BLaER1 (cell line): ENCODE results near the gene S100A8.

Experiments
- H3K27ac ChIP-seq: shearing (Covaris generic); formaldehyde crosslinking; 2 replicates; pipeline ENCODE4 v1.8.1; 2022
- H3K27me3 ChIP-seq: shearing (Covaris generic); formaldehyde crosslinking; 2 replicates; pipeline ENCODE4 v1.8.1; 2022
- H3K36me3 ChIP-seq: shearing (Covaris generic); formaldehyde crosslinking; 2 replicates; pipeline ENCODE4 v1.8.1; 2022
- H3K4me1 ChIP-seq: shearing (Covaris generic); formaldehyde crosslinking; 2 replicates; pipeline ENCODE4 v1.8.1; 2022
- H3K4me2 ChIP-seq: shearing (Covaris generic); formaldehyde crosslinking; 2 replicates; pipeline ENCODE4 v1.8.1; 2022
- H3K4me3 ChIP-seq: shearing (Covaris generic); formaldehyde crosslinking; 2 replicates; pipeline ENCODE4 v1.8.1; 2022
- H3K9ac ChIP-seq: shearing (Covaris generic); formaldehyde crosslinking; 2 replicates; pipeline ENCODE4 v1.8.1; 2022
- H3K9me3 ChIP-seq: shearing (Covaris generic); formaldehyde crosslinking; 2 replicates; pipeline ENCODE4 v1.8.1; 2022
- H4K20me1 ChIP-seq: shearing (Covaris generic); formaldehyde crosslinking; 2 replicates; pipeline ENCODE4 v1.8.1; 2022
- Cebpa-rat ChIP-seq: shearing (Covaris generic); IDR thresholded peaks from 2 replicates; pipeline ENCODE4 v1.8.1; 2022

Gene S100A8

DNA sequence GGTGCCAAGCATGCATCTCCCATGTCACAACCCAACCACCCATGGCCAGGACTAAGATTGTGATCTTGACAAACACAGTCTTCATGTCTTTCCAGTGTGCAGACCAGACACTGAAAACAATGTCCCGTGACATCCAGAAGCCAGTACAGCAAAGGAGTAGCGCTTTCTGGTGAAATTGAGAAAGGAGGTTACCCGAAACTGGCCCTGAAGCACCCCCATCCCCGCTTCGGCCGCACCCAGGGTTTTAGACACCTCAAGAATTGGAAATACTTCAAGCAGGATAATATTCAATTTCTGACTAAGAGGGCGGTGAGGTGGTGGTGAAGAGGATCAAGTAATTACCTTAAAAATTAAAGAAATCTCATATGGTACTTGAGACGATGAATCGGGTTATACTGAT lies 10.6 kb upstream of the S100A8 start:
- Histone ChIP-seq H3K9ac (no peak overlapping the region), H3K4me1 (peaks cover 16% of the 10 kb centered on the region), H3K36me3 (no peaks in the 10 kb centered on the region), H4K20me1 (no peaks in the 10 kb centered on the region), H3K4me2 (no peak overlapping the region), H3K9me3 (no peaks in the 10 kb centered on the region), H3K4me3 (no peak overlapping the region), H3K27ac (no peak overlapping the region), H3K27me3 (no peaks in the 10 kb centered on the region)
- TF ChIP-seq Cebpa-rat = no peak

DNA sequence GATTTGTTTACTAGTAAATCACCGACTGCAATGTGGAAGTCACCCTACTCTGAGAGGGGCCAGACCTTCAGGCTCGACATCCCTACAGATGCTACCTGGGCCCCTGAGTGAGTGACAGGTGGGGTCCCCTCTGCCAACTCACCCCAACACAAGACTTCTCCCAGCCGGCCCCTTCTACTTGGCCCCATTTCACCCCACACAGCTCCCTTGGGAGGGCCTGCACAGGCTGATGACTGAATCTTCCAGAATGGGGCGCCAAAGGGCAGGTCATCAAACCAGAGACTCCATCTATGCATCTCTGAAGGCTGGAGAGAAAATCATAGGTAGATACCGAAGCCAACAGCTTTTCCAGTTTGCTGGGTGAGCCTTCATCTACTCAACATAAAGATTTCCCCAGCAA lies 9.4 kb upstream of the S100A8 start:
- Histone ChIP-seq H3K4me2 (no peak overlapping the region), H3K9ac (no peak overlapping the region), H3K4me1 (peaks cover 28% of the 10 kb centered on the region), H3K36me3 (no peaks in the 10 kb centered on the region), H3K27me3 (no peaks in the 10 kb centered on the region), H3K4me3 (no peak overlapping the region), H4K20me1 (no peaks in the 10 kb centered on the region), H3K27ac (no peak overlapping the region), H3K9me3 (no peaks in the 10 kb centered on the region)
- no peak for TF ChIP-seq Cebpa-rat

- Histone ChIP-seq H3K36me3 (no peaks in the 10 kb centered on the region), H3K4me1 (peaks cover 35% of the 10 kb centered on the region), H3K27me3 (no peaks in the 10 kb centered on the region), H3K9me3 (no peaks in the 10 kb centered on the region), H3K9ac (no peak overlapping the region), H3K27ac (no peak overlapping the region), H3K4me2 (no peak overlapping the region), H4K20me1 (no peaks in the 10 kb centered on the region), H3K4me3 (no peak overlapping the region)
- TF ChIP-seq Cebpa-rat = no peak
Measured at GRCh38 chr1:153399401-153400055, 8.7 kb upstream of the S100A8 start.

DNA sequence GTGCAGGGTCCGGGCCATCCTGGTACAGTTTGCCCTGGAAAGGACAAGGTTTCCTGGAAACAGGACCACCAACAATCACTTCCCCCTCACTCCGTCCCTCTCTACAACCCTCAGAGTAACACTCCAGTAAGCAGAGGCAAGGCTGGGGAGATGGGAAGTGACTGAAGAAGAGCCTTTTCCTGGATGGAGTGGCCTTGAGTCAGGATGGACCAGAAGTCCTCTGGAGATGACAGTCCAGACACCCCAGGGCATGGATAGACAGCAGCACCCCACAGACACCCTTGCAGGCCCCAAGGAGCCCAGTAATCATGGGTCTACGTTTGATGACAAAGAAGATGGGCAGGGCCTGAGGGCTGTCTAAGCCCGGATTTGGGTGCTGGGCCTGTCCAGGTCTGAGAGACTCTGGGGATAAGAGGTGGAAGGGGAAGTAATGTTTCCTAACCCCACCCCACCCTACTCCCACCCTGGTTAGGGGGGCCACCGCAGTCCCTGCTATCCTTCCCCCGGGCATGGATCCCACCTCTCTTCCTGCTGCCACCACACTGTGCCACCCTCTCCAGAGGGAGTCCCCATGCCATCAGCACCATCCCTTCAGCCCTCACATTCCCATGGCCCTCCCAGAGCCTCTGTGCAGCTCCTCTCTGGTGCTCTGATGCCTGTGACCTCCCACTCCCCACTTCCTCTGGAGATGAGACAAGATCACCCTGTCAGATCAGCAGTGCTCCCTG lies 7.2 kb upstream of the S100A8 start:
- H3K9me3 ChIP-seq = no peaks in the 10 kb centered on the region
- no peaks in the 10 kb centered on the region for H4K20me1 ChIP-seq
- no peaks in the 10 kb centered on the region for H3K36me3 ChIP-seq
- H3K27me3 ChIP-seq = no peaks in the 10 kb centered on the region
- no peak for TF ChIP-seq Cebpa-rat
- no peak overlapping the region for H3K27ac ChIP-seq
- H3K4me1 ChIP-seq = peaks cover 42% of the 10 kb centered on the region
- no peak overlapping the region for H3K4me3 ChIP-seq
- no peak overlapping the region for H3K9ac ChIP-seq
- peak overlapping the region; percentile 76 for H3K4me2 ChIP-seq

DNA sequence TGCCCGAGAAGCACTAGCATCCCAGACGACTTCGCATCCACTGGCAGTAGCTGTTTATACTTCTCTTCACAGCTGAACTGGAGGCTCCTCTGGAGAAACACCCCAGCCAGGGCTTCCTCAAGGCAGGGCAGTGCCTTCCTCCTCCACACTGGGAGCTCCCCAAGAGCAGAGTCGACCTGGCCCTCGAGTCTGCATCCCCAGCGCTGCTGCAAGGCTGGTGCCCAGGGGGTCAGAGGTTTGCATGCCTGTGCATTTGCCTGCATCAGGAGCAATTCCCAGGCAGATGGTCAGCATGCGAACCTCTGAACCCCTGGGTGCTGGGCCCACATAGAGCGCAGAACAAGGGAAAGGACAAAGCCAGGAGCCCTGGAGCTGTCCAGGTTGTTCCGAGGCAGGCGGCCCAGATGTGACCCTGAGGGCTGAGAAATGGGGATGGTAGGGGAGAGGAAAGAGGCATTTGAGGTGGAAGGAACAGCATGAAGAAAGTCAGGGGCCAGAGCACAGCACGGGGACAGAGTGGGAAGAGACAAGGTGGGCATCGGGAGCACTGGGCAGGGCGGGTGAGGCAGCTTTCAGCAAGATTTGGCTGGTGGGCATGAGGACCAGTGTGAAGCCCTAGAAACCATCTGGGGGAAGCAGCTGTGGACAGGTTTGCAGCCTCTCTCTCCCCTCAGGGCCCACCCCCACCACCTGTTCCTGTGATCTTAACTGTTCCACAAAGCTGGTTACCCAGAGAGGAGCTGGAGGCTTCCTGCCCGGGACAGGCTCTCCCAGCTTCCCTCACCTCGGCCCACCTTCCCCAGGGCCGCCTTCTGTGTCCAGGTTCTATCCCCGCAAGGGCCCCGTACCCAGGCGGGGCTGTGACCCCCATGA lies 6.4 kb upstream of the S100A8 start:
- Histone ChIP-seq H3K9ac (no peak overlapping the region), H3K4me2 (peak overlapping the region; percentile 76), H4K20me1 (no peaks in the 10 kb centered on the region), H3K9me3 (no peaks in the 10 kb centered on the region), H3K4me1 (peaks cover 42% of the 10 kb centered on the region), H3K27me3 (no peaks in the 10 kb centered on the region), H3K4me3 (no peak overlapping the region), H3K36me3 (no peaks in the 10 kb centered on the region), H3K27ac (no peak overlapping the region; the same call in 1 of the 2 replicates)
- no peak for TF ChIP-seq Cebpa-rat

DNA sequence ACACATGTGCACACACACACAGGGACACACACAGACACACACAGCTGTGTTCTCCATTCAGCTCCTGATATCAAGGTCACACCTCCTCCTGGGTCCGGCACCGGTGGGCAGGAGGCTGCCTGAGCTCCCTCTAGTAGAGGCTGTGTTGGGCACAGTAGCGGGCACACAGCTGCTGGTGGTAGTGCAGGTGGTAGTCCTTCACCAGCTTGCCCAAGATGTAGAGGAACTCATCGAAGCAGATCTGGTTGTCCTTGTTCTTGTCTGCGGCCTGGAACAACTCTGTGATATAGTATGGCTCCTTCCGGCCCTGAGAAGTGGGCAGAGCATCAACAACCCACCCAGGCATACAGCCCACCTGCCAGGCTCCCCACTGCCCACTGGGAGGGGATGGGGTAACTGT lies 5.6 kb upstream of the S100A8 start:
- no peaks in the 10 kb centered on the region for H3K9me3 ChIP-seq
- H3K4me2 ChIP-seq = peak overlapping the region; percentile 76
- H3K4me3 ChIP-seq = no peak overlapping the region
- H3K27me3 ChIP-seq = no peaks in the 10 kb centered on the region
- no peak overlapping the region for H3K27ac ChIP-seq
- H3K4me1 ChIP-seq = peaks cover 42% of the 10 kb centered on the region
- no peak for TF ChIP-seq Cebpa-rat
- no peaks in the 10 kb centered on the region for H4K20me1 ChIP-seq
- H3K9ac ChIP-seq = no peak overlapping the region
- no peaks in the 10 kb centered on the region for H3K36me3 ChIP-seq

GRCh38 chr1:153395776-153396175 lies 4.9 kb upstream of the S100A8 start:
- Histone ChIP-seq H3K27me3 (no peaks in the 10 kb centered on the region), H3K27ac (no peak overlapping the region), H4K20me1 (no peaks in the 10 kb centered on the region), H3K36me3 (no peaks in the 10 kb centered on the region), H3K9ac (no peak overlapping the region), H3K4me2 (peak overlapping the region; percentile 76), H3K4me1 (peaks cover 42% of the 10 kb centered on the region), H3K4me3 (no peak overlapping the region), H3K9me3 (no peaks in the 10 kb centered on the region)
- TF ChIP-seq Cebpa-rat = no peak

GRCh38 chr1:153395136-153395685 lies 4.3 kb upstream of the S100A8 start:
- Histone ChIP-seq H3K4me2 (peak overlapping the region; percentile 76), H3K9ac (no peak overlapping the region), H3K4me3 (no peak overlapping the region), H3K9me3 (no peaks in the 10 kb centered on the region), H3K36me3 (no peaks in the 10 kb centered on the region), H3K27me3 (no peaks in the 10 kb centered on the region), H4K20me1 (no peaks in the 10 kb centered on the region), H3K4me1 (peaks cover 45% of the 10 kb centered on the region), H3K27ac (no peak overlapping the region)
- no peak for TF ChIP-seq Cebpa-rat

DNA sequence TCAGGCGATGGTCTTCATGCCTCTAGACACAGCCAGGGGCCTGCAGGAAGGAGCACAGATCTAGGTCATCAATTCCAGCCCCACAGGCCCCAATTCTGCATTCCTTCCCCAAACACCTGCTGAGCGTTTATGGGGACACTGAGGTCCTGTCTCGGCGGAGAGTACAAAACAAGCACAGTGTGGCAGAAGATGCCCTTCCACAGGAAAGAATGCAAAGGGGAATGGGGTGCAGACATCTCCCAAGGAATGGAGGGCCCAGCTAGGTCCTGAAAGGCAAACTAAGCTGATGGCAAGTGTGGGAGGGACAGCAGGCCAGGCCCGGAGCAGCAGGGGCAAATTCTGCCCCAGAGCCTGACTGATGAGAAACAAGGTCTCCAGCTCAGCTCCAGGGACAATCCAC lies 3.5 kb upstream of the S100A8 start:
- Histone ChIP-seq H3K4me1 (peaks cover 50% of the 10 kb centered on the region), H3K4me3 (no peak overlapping the region), H3K36me3 (no peaks in the 10 kb centered on the region), H3K4me2 (peak overlapping the region; percentile 76), H3K9me3 (no peaks in the 10 kb centered on the region), H3K27ac (no peak overlapping the region), H4K20me1 (no peaks in the 10 kb centered on the region), H3K27me3 (no peaks in the 10 kb centered on the region), H3K9ac (no peak overlapping the region)
- no peak for TF ChIP-seq Cebpa-rat
